ENCODE measurements around the gene RTP1.
"Not testable (repeated sequence)": the region's sequence is repeated elsewhere in the genome, so short reads cannot be mapped to it uniquely, and the experiment has no call there.

RTP1 gene

GRCh38 chr3:187197335-187197649 is at the start of gene RTP1:
Gene RTP1 (plus strand): TSS chr3:187197486. CDS start chr3:187197516, 30 bp downstream.
- DNase-seq, result no peak

- DNase-seq, result no peak
Measured at GRCh38 chr3:187150186-187150585, 47.1 kb upstream of the RTP1 start.

DNA sequence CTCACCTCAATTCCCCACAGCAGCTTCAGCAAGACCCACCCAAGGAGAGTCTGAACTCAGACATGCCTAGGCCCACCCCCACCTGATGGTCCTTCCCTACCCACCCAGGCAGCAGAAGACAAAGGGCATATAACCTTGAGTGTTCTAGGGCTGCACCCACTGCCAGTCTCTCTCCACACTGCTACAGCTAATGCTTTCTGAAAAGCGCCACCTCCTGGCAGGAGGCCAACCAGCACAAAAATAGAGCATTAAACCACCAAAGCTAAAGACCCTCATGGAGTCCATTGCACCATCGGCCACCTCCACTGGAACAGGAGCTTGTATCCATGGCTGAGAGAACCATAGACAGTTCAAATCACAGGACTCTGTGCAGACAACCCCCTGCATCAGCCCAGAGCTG is 46.7 kb upstream of the RTP1 start:
- DNase-seq, result peak; percentile 57

- DNase-seq, result no peak
Measured at GRCh38 chr3:187161556-187161955, 35.7 kb upstream of the RTP1 start.

- DNase-seq, result no peak
Measured at GRCh38 chr3:187162265-187162953, 34.9 kb upstream of the RTP1 start.

DNA sequence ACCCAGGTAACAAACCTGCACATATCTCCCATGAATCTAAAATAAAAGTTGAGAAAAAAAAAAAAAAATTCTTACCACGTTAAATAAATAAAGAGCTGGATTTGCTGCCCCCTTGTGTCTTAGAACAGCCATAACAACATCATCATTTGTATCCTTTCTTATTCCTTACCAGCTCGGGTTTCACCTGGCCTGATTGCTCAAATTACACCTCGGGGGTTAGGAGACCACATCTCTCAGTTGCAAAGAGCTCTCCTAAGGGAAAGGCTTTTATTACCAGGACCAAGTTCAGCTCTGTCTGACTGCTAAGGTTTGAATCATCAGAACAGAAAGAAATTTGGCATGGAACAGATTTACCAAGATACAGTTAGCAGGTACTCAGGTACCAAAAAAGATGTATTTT is 32.1 kb upstream of the RTP1 start:
- DNase-seq, result peak; percentile 80

- no peak for DNase-seq
Measured at GRCh38 chr3:187166750-187167149, 30.5 kb upstream of the RTP1 start.

DNA sequence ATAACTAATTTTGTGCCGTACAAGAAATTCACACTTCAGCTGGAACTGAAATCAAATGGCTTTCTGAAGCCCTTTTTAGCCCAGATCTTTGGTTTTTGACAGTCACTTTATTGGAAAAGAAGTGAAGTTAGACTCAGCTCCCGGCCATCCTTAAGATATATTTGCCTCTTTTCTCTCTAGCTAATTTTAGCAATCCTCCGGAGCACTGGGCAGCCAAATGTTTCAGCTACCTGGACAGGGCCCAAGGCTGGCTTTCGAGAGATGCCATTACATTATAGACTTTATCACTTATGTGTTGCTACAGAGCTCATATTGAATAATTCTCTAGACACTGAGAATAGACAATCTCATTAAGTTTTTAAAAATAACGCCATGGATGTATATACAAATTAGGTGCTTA is 29.5 kb upstream of the RTP1 start:
- DNase-seq, result no peak

GRCh38 chr3:187169231-187169960 is 27.9 kb upstream of the RTP1 start:
- DNase-seq, result no peak

DNA sequence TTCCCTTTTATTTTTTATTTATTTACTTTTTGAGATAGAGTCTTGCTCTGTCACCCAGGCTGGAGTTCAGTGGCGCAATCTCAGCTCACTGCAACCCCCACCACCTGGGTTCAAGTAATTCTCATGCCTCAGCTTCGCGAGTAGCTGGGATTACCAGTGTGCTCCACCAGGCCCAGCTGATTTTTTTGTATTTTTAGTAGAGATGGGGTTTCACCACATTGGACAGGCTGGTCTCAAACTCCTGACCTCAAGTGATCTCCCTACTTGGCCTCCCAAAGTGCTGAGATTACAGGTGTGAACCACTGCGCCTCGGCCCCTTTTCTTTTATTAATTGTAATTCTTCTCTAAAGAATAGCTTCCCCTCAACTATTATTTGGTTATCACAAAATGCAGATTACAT is 26.4 kb upstream of the RTP1 start:
- not testable (repeated sequence) for DNase-seq

GRCh38 chr3:187172929-187173328 is 24.4 kb upstream of the RTP1 start:
- no peak for DNase-seq

DNA sequence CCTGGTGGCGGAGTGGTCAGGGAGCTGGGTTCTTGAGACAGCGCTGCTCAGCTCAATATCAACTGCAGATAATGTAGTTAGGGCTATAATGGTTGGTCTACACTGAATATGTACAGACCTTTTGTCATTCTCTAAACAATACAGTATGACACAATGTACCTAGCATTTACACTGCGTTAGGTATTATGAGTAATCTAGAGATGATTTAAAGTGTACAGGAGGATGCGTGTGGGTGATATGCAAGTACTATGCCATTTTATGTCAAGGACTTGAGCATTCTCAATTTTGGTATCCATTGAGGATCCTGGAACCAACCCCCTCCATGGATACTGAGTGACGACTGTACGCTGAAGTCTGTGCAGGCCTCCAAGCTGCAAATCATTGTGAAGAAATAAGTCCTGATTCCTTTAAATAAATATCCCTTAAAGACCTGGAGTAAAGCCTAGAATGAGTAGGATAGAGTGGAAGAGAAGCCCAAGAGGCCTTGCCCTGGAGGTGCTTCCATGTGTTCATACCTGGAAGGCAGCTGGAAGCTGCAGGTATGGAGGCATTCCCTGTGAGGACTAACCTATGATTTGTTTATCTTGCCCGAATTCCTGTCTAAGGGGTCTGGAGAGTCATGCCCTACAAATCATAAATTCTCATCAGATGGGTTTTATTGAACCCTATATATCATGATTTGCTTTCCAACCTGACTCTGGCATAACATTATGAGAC is 15.7 kb upstream of the RTP1 start:
- DNase-seq, result no peak

DNA sequence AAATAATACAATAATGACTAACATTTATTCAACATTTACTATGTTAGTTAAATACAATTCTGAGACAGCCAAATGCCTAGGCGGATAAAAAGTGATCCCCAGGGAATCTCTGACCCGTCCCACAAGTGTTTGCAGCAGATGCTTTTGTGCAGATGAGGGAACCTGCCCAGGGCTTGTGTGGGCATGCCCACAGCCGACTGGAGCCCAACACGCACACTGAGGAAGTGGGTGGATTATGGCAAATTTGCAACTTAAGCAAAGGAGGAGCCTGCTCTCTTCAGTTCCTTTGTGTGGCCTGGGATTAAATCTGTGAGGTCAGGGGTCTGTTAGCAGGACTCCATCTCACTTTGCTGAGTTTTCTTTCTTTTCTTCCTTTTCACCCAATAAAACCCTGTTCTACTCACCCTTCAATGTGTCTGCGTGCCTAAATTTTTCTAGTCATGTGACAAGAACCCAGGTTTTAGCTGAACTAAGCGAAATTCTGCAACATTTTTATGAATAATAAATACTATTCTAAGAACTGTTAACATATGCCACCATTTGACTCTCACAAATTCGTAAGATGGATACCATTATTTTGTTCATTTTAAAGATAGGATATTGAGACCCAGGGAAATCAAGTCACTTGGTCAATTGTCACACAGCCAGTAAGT is 13.9 kb upstream of the RTP1 start:
- DNase-seq, result no peak

- DNase-seq, result no peak
Measured at GRCh38 chr3:187183903-187184302, 13.4 kb upstream of the RTP1 start.

DNA sequence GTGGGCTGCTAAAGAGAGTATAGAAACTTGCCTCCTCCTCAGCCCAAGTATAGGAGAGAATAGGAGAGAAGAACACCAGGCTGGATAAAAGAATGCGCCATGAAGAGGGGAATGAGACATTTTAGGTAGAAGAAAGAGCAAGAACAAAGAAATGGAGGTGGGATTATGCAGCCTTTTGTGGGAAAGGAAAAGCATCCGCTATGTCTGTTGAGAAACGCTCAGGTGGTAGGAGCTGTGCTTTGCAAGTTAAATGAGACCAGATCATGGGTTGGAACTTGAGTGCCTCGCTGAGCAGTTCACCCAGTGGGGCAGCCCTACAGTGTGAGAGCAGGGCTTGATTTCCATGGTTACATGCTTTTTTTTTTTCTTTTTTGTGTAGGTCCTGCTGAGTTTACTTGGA is 11.5 kb upstream of the RTP1 start:
- DNase-seq, result no peak

- no peak for DNase-seq
Measured at GRCh38 chr3:187186375-187186774, 10.9 kb upstream of the RTP1 start.

DNA sequence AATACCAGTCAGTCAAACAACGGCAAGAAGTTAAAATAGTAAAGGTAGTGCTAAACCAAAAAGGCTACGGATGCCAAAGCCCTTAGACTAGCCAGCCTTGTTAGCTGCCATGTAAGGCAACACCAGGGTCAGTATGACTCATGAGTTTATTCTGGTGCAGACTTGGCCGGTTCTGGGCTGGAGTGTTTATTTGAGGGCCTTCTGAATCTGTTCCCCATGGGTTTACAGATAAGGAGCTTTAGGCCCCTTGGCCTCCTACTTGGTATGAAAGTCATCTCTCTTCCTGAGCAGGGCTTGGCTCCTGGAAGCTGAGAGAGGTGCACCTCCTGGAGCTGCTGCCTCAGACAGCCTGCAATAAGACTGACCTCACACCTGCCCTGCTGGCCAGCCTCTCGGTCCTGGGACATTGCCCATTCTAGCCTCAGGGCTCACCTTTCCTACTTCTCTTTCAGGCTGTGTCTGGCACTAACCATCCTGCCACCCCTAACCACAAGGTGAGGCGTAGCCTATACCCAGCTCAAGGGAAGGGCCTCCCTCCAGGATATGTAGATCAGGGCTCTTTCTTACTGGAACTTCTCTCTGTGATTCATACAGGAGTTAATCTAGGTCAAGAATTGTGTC is 10.4 kb upstream of the RTP1 start:
- DNase-seq, result peak; percentile 38

- DNase-seq, result peak; percentile 14
Measured at GRCh38 chr3:187188931-187189330, 8.4 kb upstream of the RTP1 start.

DNA sequence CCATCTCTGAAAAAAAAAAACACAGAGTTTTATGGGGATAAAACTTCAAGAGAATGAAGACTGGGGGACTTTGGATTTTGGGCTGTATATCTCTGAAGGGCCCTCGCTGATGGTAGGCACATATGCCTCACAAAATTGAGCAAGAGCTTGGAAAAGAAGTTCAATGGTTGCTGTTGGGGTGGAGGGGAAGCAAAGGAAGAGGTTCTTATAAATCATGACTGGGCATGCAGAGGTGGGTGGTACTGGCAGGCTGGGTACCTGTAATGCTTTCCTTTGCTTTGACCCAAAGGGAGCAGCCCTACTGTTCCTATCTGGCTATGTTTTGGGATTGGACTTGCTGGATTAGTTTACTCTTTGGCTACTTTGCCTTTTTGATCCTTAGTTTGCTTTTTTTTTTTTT is 6.0 kb upstream of the RTP1 start:
- DNase-seq, result no peak

DNA sequence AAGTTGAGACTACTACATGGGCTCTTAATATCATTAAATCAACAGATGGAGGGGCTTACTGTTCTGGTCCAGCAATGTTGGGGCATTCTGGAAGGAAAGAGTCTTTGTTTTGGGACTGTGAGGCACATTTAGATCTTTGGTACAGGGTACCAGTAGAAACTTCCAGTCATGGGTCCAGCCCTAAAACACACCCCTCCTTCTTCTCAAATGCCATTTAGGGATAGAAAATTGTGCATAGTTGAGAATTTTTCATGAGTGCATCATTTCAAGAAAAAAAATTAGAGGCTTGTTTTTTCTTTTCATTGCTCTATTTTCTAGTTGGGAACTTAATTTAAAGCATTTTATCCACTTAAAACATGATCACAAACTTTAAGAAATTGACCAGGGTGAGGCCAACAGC is 4.1 kb upstream of the RTP1 start:
- DNase-seq, result no peak

- no peak for DNase-seq
Measured at GRCh38 chr3:187196573-187197334, 532 bp upstream of the RTP1 start.

DNA sequence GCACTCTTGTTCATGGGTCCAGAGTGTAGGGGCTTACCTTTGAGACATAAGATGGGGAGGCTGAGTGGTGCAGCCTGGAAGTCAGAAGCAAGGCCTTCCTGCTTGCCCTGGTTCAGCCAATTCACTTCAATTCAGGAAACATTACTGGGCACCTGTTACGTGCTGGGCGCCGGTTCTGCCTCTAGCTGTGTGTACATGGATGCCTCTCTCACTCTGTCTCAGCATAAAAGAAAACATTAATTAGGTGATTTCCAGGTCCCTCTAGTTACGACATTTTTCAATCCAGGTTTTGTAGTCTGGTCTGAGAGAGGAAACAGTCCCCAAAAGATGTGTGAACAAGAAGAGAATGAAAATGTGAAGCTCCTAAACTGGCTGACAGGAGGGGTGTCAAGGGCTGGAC is 1.2 kb downstream of the RTP1 start:
- DNase-seq, result no peak

Measured in hematopoietic multipotent progenitor cell treated with erythropoietin and hydrocortisone succinate and interleukin-3 and kit ligand, for 6 days (in vitro differentiated cells).